HG02852 (cell line): ENCODE measurements around the gene ZC3H12D.
"Not testable (repeated sequence)": the region's sequence is repeated elsewhere in the genome, so short reads cannot be mapped to it uniquely, and the experiment has no call there.

ENCODE experiments used
- ATAC-seq: cut with Tn5 transposase; IDR thresholded peaks from one replicate; pipeline ENCODE4 v1.9.1; 2021; ENCODE audit warnings: mild to moderate bottlenecking, moderate library complexity; ENCODE audit not compliant: unreplicated experiment

ZC3H12D gene

GRCh38 chr6:149484733-149485700, at the start of gene ZC3H12D:
ZC3H12D (minus strand) TSS chr6:149485014; CDS start chr6:149474543, 10,471 bp downstream.
- peak; percentile 36 for ATAC-seq

- no peak for ATAC-seq
Observed at GRCh38 chr6:149529650-149530049, 44.8 kb upstream of the ZC3H12D start.

GRCh38 chr6:149515494-149515893, 30.7 kb upstream of the ZC3H12D start:
- ATAC-seq = no peak

GRCh38 chr6:149513915-149514314, 29.1 kb upstream of the ZC3H12D start:
- no peak for ATAC-seq

- no peak for ATAC-seq
Observed at GRCh38 chr6:149510793-149511512, 26.1 kb upstream of the ZC3H12D start.

- no peak for ATAC-seq
Observed at GRCh38 chr6:149508485-149508884, 23.7 kb upstream of the ZC3H12D start.

- no peak for ATAC-seq
Observed at GRCh38 chr6:149503872-149504271, 19.1 kb upstream of the ZC3H12D start.

GRCh38 chr6:149503276-149503675, 18.5 kb upstream of the ZC3H12D start:
- ATAC-seq = no peak

GRCh38 chr6:149501768-149502167, 17.0 kb upstream of the ZC3H12D start:
- no peak for ATAC-seq

GRCh38 chr6:149501201-149501600, 16.4 kb upstream of the ZC3H12D start:
- no peak for ATAC-seq

- ATAC-seq = no peak
Observed at GRCh38 chr6:149500096-149500495, 15.3 kb upstream of the ZC3H12D start.

GRCh38 chr6:149499066-149499465, 14.3 kb upstream of the ZC3H12D start:
- no peak for ATAC-seq

GRCh38 chr6:149497365-149497764, 12.6 kb upstream of the ZC3H12D start:
- ATAC-seq = no peak

- peak; percentile 74 for ATAC-seq
Observed at GRCh38 chr6:149496597-149496996, 11.8 kb upstream of the ZC3H12D start.

GRCh38 chr6:149495349-149496016, 10.7 kb upstream of the ZC3H12D start:
- ATAC-seq = not testable (repeated sequence)

- ATAC-seq = peak; percentile 75
Observed at GRCh38 chr6:149494810-149495209, 10.0 kb upstream of the ZC3H12D start.

GRCh38 chr6:149493761-149494320, 9.0 kb upstream of the ZC3H12D start:
- no peak for ATAC-seq

- no peak for ATAC-seq
Observed at GRCh38 chr6:149492798-149493343, 8.1 kb upstream of the ZC3H12D start.

GRCh38 chr6:149489967-149490366, 5.2 kb upstream of the ZC3H12D start:
- peak; percentile 47 for ATAC-seq

- ATAC-seq = no peak
Observed at GRCh38 chr6:149488815-149489214, 4.0 kb upstream of the ZC3H12D start.

- ATAC-seq = no peak
Observed at GRCh38 chr6:149487316-149487715, 2.5 kb upstream of the ZC3H12D start.
